22Rv1 (cell line): ENCODE data around the gene TTC28.

Experiments used
- CTCF ChIP-seq: fragments of 450-650 bp; IDR thresholded peaks from 2 replicates; pipeline ENCODE4 v1.5.1; 2017; ENCODE audit warnings: mild to moderate bottlenecking
- ZFX ChIP-seq: fragments of 450-650 bp; IDR thresholded peaks from 2 replicates; pipeline ENCODE4 v1.6.1; 2017; ENCODE audit warnings: antibody characterized with exemption, borderline replicate concordance

GRCh38 chr22:27996529-27996925, 683.1 kb downstream of the TTC28 start:
- TF ChIP-seq CTCF (no peak), ZFX (no peak)
